Umbilical cord (tissue), 2 donors: ENCODE results near the gene PCDH15. TPM values are rescaled to one million over a fixed set of nuclear protein-coding genes. Genes with fewer than 3 reads are reported as not detected.
"Not testable (repeated sequence)": the region's sequence is repeated elsewhere in the genome, so short reads cannot be mapped to it uniquely, and the experiment has no call there.

ENCODE experiments used
- DNase-seq: peaks from one replicate; pipeline ENCODE4 v3.0.0-alpha.2; 2015; ENCODE audit warnings: low spot score
- total RNA-seq: library from RNA; depleted of rRNA; stranded (reverse); fragments of >200 nt; gene quantifications from one replicate; pipeline ENCODE4 v1.2.3, GENCODE V29; 2014; ENCODE audit warnings: low replicate concordance; ENCODE audit not compliant: insufficient read depth

PCDH15 gene
- total RNA-seq, 1 donor from 2014 or later: 15.9 TPM

DNA sequence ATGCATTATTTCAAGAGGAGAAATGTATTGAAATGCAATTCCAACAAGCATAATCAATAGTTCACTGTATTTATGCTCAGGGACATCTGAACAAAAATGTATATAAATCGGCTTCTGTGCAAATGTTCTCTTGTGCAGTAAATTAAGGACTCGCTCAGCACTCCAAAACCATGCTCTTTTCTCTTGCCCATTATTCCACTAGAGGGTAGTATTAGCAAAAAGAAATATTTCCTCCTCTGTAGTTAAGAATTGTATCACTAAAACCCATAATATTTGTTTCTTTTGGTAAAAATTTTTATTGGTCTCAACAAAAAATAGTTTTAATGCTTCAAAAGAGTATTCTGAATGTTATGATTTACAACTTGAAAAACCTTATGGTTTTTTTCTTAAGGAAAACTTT is 803.1 kb downstream of the PCDH15 start:
- peak; percentile 39 for DNase-seq

DNA sequence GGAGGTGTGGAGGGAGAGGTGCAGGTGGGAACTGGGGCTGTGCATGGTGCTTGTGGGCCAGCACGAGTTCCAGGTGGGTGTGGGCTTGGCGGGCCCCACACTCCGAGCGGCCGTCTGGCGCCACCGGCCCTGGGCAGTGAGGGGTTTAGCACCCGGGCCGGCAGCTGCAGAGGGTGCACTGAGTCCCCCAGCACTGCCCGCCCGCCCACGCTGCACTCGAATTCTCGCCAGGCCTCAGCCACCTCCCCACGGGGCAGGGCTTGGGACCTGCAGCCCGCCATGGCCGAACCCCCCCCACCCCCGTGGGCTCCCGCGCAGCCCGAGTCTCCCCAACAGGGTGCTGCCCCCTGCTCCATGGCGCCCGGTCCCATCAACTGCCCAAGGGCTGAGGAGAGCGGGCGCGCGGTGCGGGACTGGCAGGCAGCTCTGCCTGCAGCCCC is 810.2 kb downstream of the PCDH15 start:
- no peak for DNase-seq

DNA sequence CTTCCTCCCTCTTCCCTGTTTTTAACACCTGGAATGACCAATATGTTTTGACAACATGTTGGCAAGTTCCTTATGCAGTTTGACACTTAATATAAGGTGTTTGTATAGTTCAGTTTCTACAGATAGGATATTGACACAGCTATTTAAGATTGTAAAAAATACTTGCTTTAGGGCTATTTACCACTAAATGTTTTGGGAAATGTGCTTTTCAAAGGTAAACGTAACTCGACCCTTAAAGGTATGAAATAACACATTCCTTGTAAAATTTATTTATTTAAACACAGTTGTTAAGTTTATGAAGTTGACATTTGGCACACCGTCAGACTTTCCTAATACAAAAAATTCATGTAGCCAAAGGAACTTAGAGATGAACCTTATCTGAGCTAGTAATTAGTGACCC is 817.6 kb downstream of the PCDH15 start:
- DNase-seq: no peak

DNA sequence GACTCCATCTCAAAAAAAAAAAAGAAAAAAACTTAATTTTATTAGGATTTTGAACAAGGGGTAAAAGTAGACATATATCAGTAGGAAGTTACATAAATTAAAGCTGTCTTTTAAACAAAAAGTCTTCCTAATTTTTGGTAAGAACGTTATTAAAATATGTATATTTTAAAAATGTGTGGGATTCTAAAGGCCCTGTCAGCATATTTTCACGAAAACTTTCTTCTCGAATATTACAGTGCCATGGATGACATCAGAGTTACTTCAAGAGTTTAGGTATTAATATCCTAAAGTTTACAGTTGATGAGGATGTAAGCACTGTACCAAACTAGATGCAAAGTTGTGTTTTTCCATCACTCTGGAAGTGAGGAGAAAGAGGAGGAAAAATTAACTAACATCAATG is 820.8 kb downstream of the PCDH15 start:
- no peak for DNase-seq

DNA sequence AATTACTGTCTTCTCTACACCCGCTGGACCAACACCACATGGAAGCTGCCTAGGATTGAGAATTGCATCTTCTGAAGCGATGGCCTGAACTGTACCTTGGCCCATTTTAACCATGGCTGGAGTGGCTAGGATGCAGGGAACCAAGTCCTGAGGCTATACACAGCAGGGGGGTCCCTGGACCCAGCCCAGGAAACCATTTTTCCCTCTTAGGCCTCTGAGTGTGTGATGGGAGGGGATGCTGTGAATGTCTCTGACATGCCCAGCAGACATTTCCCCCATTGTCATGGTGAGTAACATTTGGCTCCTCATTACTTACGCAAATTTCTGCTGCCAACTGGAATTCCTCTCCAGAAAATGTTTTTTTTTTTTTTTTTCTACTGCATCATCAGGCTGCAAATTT is 822.7 kb downstream of the PCDH15 start:
- no peak for DNase-seq

DNA sequence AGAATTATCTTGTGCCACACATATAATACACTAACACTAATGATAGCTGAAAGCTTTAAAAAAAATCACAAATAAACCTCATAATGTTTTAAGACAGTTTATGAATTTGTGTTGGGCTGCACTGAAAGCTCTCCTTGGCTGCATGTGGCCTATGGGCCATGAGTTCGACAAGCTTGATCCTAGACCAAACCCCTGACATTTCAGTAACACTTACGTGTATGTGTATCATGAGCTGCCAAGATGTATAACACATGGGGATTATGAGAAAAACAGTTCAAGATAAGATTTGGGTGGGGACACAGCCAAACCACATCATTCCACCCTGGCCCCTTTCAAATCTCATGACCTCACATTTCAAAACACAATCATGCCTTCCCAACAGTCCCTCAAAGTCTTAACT is 823.8 kb downstream of the PCDH15 start:
- DNase-seq: peak; percentile 21

DNA sequence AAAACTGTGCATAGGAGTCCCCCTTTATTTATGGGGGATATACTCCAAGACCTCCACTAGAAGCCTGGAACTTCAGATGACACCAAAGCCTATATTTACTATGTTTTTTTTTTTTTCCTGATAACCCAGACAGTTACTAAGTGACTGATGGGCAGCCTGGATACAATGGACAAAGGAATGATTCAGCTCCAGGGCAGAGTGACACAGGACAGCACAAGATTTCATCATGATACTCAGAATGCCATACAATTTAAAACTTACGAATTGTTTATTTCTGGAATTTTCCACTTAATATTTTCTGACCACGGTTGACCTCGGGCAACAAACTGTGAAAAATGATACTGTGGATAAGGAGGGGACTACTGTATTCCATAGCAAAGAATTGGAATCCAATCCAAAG is 843.6 kb downstream of the PCDH15 start:
- no peak for DNase-seq

DNA sequence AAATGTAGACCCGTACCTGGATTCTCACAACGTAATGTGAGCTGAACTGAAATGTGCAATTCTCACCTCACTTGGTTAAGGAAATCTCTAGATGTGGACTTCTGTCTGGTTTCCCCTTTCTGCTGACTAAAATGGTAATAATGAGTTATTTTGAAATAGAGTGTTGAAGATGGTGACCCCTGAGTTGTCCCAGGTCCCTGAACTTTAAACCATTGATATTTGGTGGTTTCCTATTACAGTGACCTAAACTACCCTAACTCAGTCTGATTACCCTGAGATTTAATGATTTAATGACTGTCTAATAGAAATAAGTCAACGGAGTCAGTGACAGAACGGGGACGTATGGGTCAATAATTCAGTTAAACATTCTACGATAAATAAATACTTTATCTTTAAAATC is 845.9 kb downstream of the PCDH15 start:
- no peak for DNase-seq

DNA sequence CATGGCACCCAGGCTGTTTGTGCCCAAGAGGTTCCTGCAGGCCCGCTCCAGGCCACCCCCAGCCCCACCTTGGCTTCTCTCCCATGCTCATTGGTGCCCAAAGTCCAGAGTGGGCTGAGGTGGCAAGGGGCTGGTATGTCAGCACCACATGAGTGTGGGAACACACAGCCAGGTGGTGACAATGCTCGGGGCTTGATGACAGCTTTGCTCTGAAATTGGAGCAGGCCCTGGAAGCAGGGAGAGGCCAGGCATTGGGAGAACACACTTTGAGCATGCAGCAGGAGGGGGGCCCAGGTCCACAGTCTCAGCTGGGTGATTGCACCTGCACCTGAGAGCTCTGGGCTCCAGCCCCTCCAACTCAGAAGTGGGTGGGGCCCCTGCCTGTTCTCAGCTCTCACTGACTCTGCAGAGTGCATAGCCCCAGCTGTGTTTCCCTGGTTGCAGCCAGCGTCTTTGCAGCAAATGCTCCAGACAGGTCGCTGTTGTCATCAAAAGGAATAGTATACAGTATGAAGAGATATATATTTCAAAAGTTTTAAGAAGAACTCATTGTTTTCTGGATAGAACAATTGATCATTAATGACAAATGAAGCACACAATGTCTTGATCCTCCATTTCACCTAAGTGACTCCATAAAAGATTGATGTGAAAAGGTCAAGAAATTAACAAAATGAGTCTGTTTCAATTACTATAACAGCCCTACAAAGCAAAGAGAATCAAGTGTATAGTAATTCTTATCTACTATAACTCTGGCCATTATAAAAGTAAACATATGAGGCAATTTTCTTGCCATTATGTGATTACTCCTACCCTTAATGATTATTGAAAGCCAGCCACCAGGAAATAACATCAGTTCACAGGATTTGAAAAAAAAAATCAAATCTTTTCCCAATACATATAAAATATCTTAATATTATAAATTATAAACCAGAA is 848.1 kb downstream of the PCDH15 start:
- no peak for DNase-seq

DNA sequence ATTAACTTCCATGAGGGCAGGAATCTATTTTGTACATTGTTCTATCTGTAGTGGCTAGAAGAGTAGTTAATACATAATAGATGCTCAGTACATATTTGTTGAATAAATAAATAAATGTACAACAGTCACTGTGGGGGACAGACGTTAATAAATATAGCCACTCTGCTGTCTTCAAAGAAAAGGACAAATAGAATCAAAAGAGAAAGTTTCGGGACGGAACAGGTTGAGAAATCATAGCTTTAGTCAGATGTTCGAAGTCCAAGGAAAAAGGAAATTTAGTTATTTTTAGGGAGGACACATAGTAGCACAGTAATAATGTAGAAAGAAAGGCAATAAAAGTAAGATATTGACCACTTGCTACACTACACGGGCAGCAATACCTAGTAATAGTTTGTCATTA is 861.4 kb downstream of the PCDH15 start:
- no peak for DNase-seq

DNA sequence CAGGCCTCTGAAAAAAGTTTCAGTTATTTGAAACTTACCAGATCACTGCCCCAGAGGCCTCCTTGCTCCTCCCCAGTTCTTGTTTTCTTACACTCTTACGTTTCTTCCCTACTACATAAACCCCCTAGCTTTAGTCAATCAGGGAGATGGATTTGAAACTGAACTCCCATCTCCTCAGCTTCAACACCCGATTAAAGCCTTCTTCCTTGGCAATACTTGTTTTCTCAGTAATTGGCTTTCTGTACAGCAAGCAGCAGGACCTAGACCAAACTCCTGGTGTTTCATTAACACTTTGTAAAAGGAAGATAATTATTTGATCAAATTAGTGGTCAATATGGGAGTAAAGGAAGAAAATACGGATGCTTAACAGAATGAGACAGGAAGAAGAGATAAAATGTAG is 870.4 kb downstream of the PCDH15 start:
- no peak for DNase-seq

DNA sequence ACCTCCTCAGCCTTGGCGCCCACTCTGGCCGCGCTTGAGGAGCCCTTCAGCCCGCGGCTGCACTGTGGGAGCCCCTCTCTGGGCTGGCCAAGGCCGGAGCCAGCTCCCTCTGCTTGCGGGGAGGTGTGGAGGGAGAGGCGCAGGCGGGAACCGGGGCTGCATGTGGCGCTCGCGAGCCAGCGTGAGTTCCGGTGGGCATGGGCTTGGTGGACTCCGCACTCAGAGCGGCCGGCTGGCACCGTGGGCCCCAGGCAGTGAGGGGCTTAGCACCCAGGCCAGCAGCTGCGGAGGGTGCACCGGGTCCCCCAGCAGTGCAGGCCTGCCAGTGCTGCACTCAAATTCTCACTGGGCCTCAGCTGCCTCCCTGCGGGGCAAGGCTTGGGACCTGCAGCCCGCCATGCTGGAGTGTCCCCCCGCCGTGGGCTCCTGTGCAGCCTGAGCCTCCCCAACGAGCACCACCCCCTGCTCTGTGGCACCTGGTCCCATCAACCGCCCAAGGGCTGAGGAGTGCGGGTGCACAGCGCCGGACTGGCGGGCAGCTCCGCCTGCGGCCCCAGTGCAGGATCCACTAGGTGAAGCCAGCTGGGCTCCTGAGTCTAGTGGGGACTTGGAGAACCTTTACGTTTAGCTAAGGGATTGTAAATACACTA is 876.9 kb downstream of the PCDH15 start:
- DNase-seq: not testable (repeated sequence)

DNA sequence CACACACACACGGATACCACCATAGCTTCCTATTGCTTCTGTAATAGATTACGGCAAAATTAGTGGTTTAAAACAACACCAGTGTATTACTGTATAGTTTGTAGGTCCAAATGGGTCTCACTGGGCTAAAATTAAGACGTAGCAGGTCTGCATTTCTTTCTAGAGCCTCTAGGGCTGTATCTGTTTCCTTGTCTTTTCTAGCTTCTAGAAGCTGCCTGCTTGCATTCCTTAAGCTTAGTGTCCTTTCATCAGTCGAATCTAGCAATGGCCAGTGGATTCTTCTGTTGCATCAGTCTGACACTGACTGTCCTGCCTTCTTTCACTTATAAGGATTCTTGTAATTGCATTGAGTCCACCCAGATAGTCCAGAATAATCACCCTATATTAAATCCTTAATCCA is 882.3 kb downstream of the PCDH15 start:
- peak; percentile 24 for DNase-seq

DNA sequence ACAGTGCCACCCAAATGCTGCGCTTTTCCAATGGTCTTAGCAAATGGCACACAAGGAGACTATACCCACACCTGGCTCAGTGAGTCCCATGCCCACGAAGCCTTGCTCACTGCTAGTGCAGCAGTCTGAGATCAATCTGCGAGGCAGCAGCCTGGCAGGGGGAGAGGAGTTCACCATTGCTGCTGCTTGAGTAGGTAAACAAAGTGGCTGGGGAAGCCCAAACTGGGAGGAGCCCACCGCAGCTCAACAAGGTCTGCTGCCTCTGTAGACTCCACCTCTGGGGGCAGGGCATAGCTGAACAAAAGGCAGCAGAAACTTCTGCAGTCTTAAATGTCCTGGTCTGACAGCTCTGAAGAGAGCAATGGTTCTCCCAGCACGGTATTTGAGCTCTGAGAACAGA is 891.2 kb downstream of the PCDH15 start:
- no peak for DNase-seq

DNA sequence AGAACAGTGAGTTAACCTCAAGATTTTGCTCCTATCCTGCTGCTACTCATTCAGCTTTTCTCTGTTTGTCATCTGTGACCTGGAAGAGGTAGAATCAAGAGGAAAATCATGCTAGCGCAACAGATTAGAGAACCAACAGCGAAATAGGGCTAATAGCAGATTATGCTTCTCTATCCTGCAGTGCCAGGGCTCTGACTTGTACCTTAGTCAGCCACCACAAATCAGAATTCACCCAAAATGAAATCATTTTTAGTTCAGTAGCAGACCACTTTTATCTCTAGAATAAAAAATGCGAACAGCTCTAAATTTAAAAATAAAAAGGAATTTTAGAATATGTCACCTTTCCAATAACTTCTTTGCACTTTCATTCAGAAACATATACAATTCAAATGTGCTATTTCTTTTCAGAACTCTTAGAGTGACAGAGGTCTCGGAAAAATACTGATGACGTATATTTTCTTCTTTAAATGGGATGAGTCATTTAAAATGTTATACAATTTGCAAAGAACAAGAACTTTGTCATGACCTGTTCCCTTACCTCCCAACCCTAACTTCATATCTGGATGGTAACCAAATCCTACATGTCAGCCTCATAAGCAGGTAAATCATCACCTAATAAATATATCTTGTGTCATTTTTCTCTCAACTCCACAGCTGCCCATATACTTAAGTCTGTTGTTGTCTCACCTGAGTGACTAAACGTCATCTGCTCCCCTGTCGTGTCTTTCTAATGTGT is 896.4 kb downstream of the PCDH15 start:
- DNase-seq: no peak

DNA sequence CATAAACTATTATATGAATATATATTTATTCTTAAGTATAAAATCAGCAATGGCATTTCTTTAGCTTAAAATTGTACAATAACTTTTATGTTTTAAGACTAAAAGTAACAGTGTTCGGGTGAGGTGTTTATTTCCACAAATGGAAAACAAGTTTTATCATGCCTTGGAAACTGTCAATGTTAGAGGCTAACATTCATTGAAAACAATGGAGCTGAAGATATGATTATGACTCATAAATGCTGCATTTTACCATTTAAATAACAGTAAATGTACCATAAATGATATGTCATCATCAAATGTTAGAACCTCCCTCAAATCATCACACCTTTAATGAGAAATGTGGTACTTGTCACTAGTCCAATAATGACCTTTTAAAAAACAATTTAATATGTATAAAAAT is 897.3 kb downstream of the PCDH15 start:
- no peak for DNase-seq

DNA sequence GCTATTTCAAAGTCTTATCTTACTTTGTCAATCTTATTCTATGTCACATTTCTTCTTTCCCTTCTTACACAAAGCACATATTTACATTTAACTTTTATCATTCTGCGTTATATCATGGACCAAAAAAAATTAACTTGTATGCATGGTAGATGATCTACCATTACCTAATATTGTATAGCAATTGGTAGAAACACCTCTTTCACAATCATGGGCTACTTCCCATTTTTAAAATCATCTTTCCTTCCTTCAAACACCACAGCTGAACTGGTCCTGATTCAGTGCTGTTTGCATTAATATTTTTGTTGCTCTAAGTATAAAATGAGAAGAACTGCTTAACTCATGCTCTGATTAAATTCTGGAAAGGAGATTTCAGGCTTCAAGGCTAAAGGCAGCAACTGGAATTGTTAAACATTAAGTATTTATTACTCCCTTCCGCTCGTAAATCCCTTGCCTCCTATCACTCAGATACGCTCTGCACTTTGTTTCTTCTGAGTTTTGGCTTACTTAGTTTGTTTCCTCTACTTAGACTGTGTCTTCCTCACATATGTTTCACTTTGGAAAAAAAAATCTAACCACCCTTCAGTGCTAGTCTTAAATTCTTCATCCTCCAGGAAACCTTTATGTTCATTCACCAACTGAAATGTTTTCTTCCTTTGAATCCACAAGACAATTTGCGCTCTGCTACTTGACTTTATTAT is 901.4 kb downstream of the PCDH15 start:
- peak; percentile 28 for DNase-seq

DNA sequence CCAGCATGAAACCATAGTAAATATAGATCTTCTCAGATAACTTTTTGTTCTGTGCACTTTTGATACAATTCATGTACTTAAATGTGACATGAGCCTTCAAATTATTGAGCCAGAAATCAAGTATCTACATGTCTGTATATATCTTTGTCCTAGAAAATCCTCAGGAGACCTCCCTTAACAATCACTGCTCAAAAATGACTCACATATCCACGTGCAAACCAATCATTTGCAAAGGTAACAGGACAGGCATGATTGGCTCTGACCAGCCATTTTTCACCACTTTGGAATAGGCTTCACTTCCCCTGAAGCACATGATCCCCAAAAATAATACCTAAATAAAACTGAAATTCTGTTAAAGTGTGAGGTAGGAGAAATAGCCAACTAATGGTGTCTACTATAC is 902.5 kb downstream of the PCDH15 start:
- no peak for DNase-seq

DNA sequence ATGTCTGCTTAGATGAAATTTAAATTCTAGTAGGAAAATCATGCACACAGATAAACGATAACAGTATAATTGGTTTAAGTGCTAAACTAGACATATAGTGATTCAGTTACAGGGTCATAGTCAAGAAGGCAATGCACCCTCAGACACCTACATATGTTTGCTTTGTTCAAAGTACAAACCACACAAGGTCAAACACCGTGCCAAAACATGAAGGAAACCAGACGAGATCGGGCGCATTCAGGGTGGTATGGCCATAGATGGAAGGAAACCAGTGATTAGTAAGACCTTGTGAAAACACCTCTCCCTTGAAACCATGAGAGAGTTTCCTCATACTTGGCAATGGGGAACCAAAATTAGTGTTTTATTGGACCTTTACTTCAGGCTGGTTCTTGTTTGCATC is 906.9 kb downstream of the PCDH15 start:
- DNase-seq: no peak

DNA sequence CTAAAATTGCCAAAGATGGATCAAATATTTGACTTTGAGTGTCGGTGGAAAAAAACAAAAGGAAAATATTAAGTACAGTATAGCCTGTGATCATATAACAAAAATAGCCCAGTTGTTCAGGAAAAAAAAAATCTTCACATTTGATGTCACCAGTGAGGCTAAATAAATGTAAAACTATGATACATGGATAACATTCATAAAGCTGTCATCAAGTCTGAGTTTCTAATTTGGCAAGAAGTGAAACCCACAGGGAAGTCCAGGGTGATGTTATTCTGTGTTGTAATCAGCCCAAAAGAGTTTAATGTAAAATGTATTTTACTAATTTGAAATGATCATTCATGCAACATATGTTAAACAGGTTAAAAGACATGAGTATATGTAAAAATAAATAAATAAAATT is 908.0 kb downstream of the PCDH15 start:
- no peak for DNase-seq
